ENCODE data around the gene ZNF140.

ZNF140 gene

DNA sequence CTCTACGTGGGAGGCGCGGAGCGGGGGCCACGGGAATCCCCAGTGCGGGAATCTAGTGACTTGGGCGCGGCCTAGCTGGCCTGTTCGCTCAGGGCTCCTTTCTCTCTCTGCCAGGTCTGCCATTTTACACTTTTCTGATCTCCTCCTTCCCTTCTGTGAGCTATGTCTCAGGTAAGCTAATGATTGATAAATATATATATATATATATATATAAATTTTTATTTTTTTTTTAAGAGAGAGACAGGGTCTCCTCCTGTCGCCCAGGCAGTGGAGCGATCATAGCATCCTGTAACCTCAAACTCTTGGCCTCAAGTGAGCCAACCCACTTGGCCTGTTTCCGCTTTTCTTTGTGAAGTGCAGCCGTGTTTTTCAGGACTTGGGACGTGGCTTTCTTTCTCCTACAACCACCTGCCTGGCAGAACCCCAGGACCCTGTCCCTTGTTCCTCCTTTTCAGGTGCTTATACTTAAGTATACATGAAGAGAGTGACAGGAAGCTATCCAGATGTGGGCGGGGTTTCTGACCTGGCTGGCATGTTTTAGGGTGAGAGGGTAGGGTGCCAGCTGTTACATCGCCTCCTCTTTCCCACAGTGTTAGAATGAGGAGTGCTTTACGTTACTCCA, 547 bp downstream of the ZNF140 start:
- H3K4me3 Mint-ChIP-seq: no peak overlapping the region
- no peaks in the 10 kb centered on the region for H3K9me3 Mint-ChIP-seq
- no peak overlapping the region for H3K27ac Mint-ChIP-seq
- peaks cover 9% of the 10 kb centered on the region for H3K27me3 Mint-ChIP-seq (ENCODE audit: low read depth, poor library complexity)
- peaks cover 68% of the 10 kb centered on the region for H3K36me3 Mint-ChIP-seq (ENCODE audit: low read depth)
- DNase-seq: no peak
- TF ChIP-seq, protein P1, sequence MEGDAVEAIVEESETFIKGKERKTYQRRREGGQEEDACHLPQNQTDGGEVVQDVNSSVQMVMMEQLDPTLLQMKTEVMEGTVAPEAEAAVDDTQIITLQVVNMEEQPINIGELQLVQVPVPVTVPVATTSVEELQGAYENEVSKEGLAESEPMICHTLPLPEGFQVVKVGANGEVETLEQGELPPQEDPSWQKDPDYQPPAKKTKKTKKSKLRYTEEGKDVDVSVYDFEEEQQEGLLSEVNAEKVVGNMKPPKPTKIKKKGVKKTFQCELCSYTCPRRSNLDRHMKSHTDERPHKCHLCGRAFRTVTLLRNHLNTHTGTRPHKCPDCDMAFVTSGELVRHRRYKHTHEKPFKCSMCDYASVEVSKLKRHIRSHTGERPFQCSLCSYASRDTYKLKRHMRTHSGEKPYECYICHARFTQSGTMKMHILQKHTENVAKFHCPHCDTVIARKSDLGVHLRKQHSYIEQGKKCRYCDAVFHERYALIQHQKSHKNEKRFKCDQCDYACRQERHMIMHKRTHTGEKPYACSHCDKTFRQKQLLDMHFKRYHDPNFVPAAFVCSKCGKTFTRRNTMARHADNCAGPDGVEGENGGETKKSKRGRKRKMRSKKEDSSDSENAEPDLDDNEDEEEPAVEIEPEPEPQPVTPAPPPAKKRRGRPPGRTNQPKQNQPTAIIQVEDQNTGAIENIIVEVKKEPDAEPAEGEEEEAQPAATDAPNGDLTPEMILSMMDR (IDR thresholded peaks at IDR 0.05): no peak
- H3K4me1 Mint-ChIP-seq: no peaks in the 10 kb centered on the region

DNA sequence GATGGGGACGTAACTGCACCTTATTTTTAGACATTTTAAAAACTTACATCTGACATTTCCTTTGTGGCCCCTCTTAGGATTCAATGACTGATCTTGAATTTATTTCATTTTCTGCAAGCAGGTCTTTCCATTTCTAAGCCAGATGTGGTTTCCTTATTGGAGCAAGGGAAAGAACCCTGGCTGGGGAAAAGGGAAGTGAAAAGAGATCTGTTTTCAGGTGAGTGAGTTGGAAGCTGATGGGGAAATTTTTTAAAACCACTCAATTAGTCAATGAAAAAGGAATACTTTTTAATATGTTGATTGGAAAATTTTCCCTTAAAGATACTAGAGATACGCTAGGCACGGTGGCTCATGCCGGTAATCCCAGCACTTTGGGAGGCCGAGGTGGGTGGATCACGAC, 2.6 kb downstream of the ZNF140 start:
- Mint-ChIP-seq H3K27ac (no peak overlapping the region), H3K27me3 (ENCODE audit: low read depth, poor library complexity) (peaks cover 9% of the 10 kb centered on the region), H3K4me3 (peak overlapping the region; percentile 23)

DNA sequence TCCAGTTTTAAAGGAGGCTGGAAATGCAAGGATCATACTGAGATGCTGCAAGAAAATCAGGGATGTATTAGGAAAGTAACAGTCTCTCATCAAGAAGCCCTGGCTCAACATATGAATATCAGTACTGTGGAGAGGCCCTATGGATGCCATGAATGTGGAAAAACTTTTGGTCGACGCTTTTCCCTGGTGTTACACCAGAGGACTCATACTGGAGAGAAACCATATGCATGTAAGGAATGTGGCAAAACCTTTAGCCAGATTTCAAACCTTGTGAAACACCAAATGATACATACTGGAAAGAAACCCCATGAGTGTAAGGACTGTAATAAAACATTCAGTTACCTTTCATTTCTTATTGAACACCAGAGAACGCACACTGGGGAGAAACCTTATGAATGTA, 24.9 kb downstream of the ZNF140 start:
- Mint-ChIP-seq H3K36me3 (ENCODE audit: low read depth) (peaks cover 100% of the 10 kb centered on the region), H3K4me3 (no peak overlapping the region), H3K4me1 (no peaks in the 10 kb centered on the region), H3K27ac (no peak overlapping the region), H3K9me3 (no peaks in the 10 kb centered on the region), H3K27me3 (ENCODE audit: low read depth, poor library complexity) (no peaks in the 10 kb centered on the region)
- TF ChIP-seq, protein P1 (IDR thresholded peaks at IDR 0.05): no peak
- DNase-seq: no peak

More for the DNA sequence above, 2.6 kb downstream of the ZNF140 start:
- DNase-seq: no peak
- Mint-ChIP-seq H3K4me1 (no peaks in the 10 kb centered on the region), H3K36me3 (ENCODE audit: low read depth) (peaks cover 75% of the 10 kb centered on the region), H3K9me3 (no peaks in the 10 kb centered on the region)
- TF ChIP-seq, protein P1 (IDR thresholded peaks at IDR 0.05): no peak

DNA sequence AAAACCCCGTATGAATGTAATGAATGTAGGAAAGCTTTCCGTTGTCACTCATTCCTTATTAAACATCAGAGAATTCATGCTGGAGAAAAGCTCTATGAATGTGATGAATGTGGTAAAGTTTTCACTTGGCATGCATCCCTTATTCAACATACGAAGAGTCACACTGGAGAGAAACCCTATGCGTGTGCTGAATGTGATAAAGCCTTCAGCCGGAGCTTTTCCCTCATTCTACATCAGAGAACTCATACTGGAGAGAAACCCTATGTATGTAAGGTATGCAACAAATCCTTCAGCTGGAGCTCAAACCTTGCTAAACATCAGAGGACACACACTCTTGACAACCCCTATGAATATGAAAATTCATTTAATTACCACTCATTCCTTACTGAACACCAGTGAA, 25.5 kb downstream of the ZNF140 start:
- Mint-ChIP-seq H3K36me3 (ENCODE audit: low read depth) (peaks cover 100% of the 10 kb centered on the region), H3K27ac (no peak overlapping the region), H3K27me3 (ENCODE audit: low read depth, poor library complexity) (no peaks in the 10 kb centered on the region), H3K4me1 (no peaks in the 10 kb centered on the region), H3K9me3 (no peaks in the 10 kb centered on the region), H3K4me3 (no peak overlapping the region)
- TF ChIP-seq, protein P1 (IDR thresholded peaks at IDR 0.05): no peak
- DNase-seq: no peak

DNA sequence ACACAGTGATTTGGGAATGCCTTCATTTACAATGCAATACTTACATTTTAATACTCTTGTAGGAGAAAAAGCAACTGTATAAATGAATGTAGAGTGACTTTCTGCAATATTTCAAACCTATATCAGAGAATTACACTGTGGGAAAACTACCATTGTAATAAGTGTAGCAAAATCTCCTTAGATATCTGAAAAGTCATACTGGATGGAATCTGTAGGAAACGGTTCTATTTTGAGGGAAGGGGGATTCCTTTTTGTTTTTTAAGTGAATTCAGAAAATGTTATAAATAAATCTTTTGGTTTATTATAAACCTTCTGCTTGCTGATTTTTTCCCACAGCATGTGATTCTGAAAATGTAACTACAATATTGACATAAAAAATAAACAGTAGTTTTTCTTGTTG, 26.4 kb downstream of the ZNF140 start:
- H3K9me3 Mint-ChIP-seq: peaks cover 5% of the 10 kb centered on the region
- no peaks in the 10 kb centered on the region for H3K4me1 Mint-ChIP-seq
- no peaks in the 10 kb centered on the region for H3K27me3 Mint-ChIP-seq (ENCODE audit: low read depth, poor library complexity)
- DNase-seq: no peak
- H3K27ac Mint-ChIP-seq: no peak overlapping the region
- H3K4me3 Mint-ChIP-seq: no peak overlapping the region
- TF ChIP-seq, protein P1 (IDR thresholded peaks at IDR 0.05): no peak
- peaks cover 100% of the 10 kb centered on the region for H3K36me3 Mint-ChIP-seq (ENCODE audit: low read depth)

DNA sequence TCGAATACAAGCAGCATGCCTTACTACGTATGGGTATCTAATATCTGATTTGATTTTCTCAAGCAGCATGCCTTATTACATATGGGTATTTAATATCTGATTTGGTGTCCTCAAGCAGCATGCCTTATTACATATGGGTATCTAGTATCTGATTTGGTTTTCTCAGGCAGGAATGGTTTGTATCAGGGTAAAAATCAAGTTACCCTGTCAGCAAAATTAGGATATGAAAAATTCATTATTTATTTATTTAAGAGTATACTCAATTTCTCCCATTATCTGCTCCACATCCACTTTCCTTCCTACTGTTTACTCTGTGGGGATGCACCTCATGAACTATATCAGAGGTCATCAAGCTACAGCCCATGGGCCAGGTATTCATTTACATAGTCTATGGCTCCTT, 27.4 kb downstream of the ZNF140 start:
- Mint-ChIP-seq H3K4me1 (no peaks in the 10 kb centered on the region), H3K27me3 (ENCODE audit: low read depth, poor library complexity) (peaks cover 3% of the 10 kb centered on the region), H3K27ac (no peak overlapping the region), H3K4me3 (no peak overlapping the region), H3K36me3 (ENCODE audit: low read depth) (peaks cover 97% of the 10 kb centered on the region), H3K9me3 (peaks cover 13% of the 10 kb centered on the region)
- TF ChIP-seq, protein P1 (IDR thresholded peaks at IDR 0.05): no peak
- DNase-seq: no peak
